ENCODE measurements around the gene IL21R.

IL21R gene

DNA sequence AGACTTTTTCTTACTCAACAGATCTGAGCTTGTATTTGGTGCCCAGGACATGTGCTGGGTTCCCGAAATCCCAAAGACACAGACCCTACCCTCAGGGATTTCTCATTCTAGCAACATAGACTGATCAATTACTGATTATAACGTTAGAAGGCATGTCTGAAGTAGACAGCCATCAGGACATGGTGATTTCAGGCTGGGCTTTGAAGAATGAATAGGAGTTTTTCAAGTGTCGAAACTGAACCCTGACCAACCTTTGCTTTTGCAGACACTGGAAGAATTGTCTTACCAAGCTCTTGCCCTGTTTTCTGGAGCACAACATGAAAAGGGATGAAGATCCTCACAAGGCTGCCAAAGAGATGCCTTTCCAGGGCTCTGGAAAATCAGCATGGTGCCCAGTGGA, 40.0 kb upstream of the IL21R start:
- no peak for DNase-seq (ENCODE audit: extremely low read depth, low read depth)
- TF ChIP-seq, protein P1, sequence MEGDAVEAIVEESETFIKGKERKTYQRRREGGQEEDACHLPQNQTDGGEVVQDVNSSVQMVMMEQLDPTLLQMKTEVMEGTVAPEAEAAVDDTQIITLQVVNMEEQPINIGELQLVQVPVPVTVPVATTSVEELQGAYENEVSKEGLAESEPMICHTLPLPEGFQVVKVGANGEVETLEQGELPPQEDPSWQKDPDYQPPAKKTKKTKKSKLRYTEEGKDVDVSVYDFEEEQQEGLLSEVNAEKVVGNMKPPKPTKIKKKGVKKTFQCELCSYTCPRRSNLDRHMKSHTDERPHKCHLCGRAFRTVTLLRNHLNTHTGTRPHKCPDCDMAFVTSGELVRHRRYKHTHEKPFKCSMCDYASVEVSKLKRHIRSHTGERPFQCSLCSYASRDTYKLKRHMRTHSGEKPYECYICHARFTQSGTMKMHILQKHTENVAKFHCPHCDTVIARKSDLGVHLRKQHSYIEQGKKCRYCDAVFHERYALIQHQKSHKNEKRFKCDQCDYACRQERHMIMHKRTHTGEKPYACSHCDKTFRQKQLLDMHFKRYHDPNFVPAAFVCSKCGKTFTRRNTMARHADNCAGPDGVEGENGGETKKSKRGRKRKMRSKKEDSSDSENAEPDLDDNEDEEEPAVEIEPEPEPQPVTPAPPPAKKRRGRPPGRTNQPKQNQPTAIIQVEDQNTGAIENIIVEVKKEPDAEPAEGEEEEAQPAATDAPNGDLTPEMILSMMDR (IDR thresholded peaks at IDR 0.05; ENCODE audit: low read depth, low read length, missing control alignments) = no peak
- no peak overlapping the region for H3K4me3 ChIP-seq (replicated peaks; ENCODE audit: low read depth, low read length)

DNA sequence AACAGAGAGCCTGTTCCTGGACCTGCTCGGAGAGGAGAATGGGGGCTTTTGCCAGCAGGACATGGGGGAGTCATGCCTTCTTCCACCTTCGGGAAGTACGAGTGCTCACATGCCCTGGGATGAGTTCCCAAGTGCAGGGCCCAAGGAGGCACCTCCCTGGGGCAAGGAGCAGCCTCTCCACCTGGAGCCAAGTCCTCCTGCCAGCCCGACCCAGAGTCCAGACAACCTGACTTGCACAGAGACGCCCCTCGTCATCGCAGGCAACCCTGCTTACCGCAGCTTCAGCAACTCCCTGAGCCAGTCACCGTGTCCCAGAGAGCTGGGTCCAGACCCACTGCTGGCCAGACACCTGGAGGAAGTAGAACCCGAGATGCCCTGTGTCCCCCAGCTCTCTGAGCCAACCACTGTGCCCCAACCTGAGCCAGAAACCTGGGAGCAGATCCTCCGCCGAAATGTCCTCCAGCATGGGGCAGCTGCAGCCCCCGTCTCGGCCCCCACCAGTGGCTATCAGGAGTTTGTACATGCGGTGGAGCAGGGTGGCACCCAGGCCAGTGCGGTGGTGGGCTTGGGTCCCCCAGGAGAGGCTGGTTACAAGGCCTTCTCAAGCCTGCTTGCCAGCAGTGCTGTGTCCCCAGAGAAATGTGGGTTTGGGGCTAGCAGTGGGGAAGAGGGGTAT, 39.3 kb upstream of the IL21R start:
- TF ChIP-seq, protein P1 (IDR thresholded peaks at IDR 0.05; ENCODE audit: low read depth, low read length, missing control alignments) = no peak

DNA sequence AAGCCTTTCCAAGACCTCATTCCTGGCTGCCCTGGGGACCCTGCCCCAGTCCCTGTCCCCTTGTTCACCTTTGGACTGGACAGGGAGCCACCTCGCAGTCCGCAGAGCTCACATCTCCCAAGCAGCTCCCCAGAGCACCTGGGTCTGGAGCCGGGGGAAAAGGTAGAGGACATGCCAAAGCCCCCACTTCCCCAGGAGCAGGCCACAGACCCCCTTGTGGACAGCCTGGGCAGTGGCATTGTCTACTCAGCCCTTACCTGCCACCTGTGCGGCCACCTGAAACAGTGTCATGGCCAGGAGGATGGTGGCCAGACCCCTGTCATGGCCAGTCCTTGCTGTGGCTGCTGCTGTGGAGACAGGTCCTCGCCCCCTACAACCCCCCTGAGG, 38.7 kb upstream of the IL21R start:
- no peak overlapping the region for H3K4me3 ChIP-seq (replicated peaks; ENCODE audit: low read depth, low read length)
- TF ChIP-seq, protein P1 (IDR thresholded peaks at IDR 0.05; ENCODE audit: low read depth, low read length, missing control alignments) = no peak
- DNase-seq (ENCODE audit: extremely low read depth, low read depth) = no peak

More for the DNA sequence above, 39.3 kb upstream of the IL21R start:
- H3K4me3 ChIP-seq (replicated peaks; ENCODE audit: low read depth, low read length) = no peak overlapping the region
- DNase-seq (ENCODE audit: extremely low read depth, low read depth) = no peak

DNA sequence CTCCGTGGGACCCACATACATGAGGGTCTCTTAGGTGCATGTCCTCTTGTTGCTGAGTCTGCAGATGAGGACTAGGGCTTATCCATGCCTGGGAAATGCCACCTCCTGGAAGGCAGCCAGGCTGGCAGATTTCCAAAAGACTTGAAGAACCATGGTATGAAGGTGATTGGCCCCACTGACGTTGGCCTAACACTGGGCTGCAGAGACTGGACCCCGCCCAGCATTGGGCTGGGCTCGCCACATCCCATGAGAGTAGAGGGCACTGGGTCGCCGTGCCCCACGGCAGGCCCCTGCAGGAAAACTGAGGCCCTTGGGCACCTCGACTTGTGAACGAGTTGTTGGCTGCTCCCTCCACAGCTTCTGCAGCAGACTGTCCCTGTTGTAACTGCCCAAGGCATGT, 38.2 kb upstream of the IL21R start:
- TF ChIP-seq, protein P1 (IDR thresholded peaks at IDR 0.05; ENCODE audit: low read depth, low read length, missing control alignments) = no peak
- DNase-seq (ENCODE audit: extremely low read depth, low read depth) = no peak
- no peak overlapping the region for H3K4me3 ChIP-seq (replicated peaks; ENCODE audit: low read depth, low read length)

DNA sequence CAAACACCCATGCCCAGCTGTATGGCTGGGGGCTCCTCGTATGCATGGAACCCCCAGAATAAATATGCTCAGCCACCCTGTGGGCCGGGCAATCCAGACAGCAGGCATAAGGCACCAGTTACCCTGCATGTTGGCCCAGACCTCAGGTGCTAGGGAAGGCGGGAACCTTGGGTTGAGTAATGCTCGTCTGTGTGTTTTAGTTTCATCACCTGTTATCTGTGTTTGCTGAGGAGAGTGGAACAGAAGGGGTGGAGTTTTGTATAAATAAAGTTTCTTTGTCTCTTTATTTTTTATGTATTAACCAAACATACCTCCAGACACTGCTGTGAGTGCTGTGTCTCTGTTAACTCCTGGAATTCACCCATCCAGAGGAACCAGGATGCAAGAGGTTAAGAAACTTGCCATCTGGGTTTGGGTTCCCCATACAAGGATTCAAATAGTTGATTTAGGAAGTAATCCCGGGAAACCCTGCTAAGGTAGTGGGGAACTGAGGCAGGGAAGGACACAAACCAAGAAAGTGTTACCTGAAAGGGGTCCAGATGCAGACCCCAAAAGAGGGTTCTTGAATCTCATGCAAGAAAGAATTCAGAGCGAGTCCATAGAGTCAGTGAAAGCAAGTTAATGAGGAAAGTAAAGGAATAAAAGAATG, 37.4 kb upstream of the IL21R start:
- TF ChIP-seq, protein P1 (IDR thresholded peaks at IDR 0.05; ENCODE audit: low read depth, low read length, missing control alignments) = no peak
- DNase-seq (ENCODE audit: extremely low read depth, low read depth) = no peak

DNA sequence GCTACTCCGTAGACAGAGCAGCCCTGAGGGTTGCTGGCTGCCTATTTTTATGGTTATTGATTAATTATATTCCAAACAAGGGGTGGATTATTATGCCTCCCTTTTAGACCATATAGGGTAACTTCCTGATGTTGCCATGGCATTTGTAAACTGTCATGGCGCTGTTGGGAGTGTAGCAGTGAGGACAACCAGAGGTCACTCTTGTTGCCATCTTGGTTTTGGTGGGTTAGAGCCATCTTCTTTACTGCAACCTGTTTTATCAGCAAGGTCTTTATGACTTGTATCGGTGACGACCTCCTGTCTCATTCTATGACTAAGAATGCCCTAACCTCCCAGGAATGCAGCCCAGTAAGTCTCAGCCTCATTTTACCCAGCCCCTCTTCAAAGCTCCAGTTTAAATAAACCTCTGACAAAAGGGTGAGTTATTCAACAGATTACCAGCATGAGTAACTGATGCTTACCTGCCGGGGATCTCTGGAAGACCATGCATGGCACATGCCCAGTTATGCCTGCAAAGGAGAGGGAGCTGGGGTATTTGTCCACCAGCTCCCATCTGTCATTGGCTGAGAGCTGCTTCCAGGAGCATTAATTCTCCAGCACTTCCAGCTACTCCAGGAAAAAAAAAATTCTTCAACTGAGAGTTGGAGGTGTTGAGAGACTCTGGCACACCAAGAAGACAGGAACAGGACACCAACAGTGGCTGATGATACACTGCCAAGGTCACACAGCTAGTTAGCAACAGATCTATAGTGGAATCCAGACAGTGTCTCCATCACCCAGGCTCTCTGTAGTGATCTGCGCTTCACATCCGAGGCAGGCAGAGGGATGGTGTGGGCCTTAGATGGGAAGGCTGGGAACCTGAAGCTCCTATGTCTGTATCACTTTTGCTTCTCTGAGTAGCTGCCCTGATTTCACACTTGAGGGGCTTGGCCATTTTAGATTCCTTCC, 36.6 kb upstream of the IL21R start:
- no peak overlapping the region for H3K4me3 ChIP-seq (replicated peaks; ENCODE audit: low read depth, low read length)
- TF ChIP-seq, protein P1 (IDR thresholded peaks at IDR 0.05; ENCODE audit: low read depth, low read length, missing control alignments) = no peak
- DNase-seq (ENCODE audit: extremely low read depth, low read depth) = no peak

More for the DNA sequence above, 37.4 kb upstream of the IL21R start:
- no peak overlapping the region for H3K4me3 ChIP-seq (replicated peaks; ENCODE audit: low read depth, low read length)

Data from HFF-Myc (cell line).